GM12878 (cell line): ENCODE data around the gene TAF6L. TPM values are rescaled to one million over a fixed set of nuclear protein-coding genes. Genes with fewer than 3 reads are reported as not detected.

Source experiments
- ATAC-seq: fragments of 200-7000 bp; cut with Tn5 transposase; 3 replicates; pipeline ENCODE4 v1.9.1; 2020; ENCODE audit warnings: mild to moderate bottlenecking, moderate library complexity
- BruUV-seq: library from RNA; stranded (reverse); fragments of 400-500 nt; replicated peaks from 2 replicates; lab custom pipeline; 2021; lab: Mats Ljungman, UMichigan
- CTCF ChIA-PET: fragments of 300-600 bp; sonication (Branson Sonifier 250); formaldehyde crosslinking; extraction: SDS; loops from one replicate; lab custom pipeline; 2021; ENCODE audit warnings: inconsistent platforms; lab: Yijun Ruan, JAX
- POLR2A ChIA-PET: fragments of 350-600 bp; formaldehyde crosslinking; extraction: SDS; loops from one replicate; lab custom pipeline; 2021; ENCODE audit warnings: inconsistent platforms; lab: Charles Lee
- RAD21 ChIA-PET: fragments of 300-600 bp; sonication (Branson Sonifier 250); formaldehyde crosslinking; loops from one replicate; lab custom pipeline; 2023; ENCODE audit warnings: antibody characterized with exemption; ENCODE audit not compliant: unreplicated experiment; lab: Charles Lee
- SMC1A ChIA-PET: fragments of 300-600 bp; sonication (Branson Sonifier 250); formaldehyde crosslinking; loops from one replicate; lab custom pipeline; 2023; ENCODE audit not compliant: unreplicated experiment, uncharacterized antibody; lab: Charles Lee
- DNase-seq: peaks from one replicate; pipeline ENCODE4 v3.0.0-alpha.2; 2011; ENCODE audit warnings: low read depth, low spot score
- FAIRE-seq: peaks from 3 replicates; lab custom pipeline; 2011; peaks lifted over from hg19 to GRCh38; lab: Jason Lieb, UNC
- H2AFZ ChIP-seq: 2 replicates; pipeline ENCODE4 v1.6.0; 2011; ENCODE audit warnings: low read depth, low read length, control low read depth; ENCODE audit not compliant: control insufficient read depth
- H3K27ac ChIP-seq: 2 replicates; pipeline ENCODE4 v1.5.1; 2011; ENCODE audit warnings: control low read depth; ENCODE audit not compliant: control insufficient read depth, insufficient read depth
- H3K27me3 ChIP-seq, 2 experiments: replicated peaks in 1 of 2; 2 replicates each; pipeline versions ENCODE4 v1.6.0 to v1.6.1; 2011; ENCODE audit warnings: low read length in 1 of 2; ENCODE audit not compliant: control insufficient read depth in 2 of 2, insufficient read depth in 2 of 2
- H3K36me3 ChIP-seq, 2 experiments: 2 replicates each; pipeline ENCODE4 v1.5.1; 2011; ENCODE audit warnings: low read length in 1 of 2; ENCODE audit not compliant: control insufficient read depth in 2 of 2, insufficient read depth in 2 of 2
- H3K4me1 ChIP-seq: 2 replicates; pipeline ENCODE4 v1.6.1; 2011; ENCODE audit warnings: mild to moderate bottlenecking, low read length, moderate library complexity, mixed read lengths; ENCODE audit not compliant: control insufficient read depth, insufficient read depth
- H3K4me2 ChIP-seq: 2 replicates; pipeline ENCODE4 v1.6.0; 2011; ENCODE audit warnings: control low read depth; ENCODE audit not compliant: control insufficient read depth, insufficient read depth
- H3K4me3 ChIP-seq: fragments of 200-600 bp; sonication (generic); 2 replicates; pipeline ENCODE4 v1.5.1; 2016
- H3K79me2 ChIP-seq: 2 replicates; pipeline ENCODE4 v1.6.0; 2011; ENCODE audit warnings: low read length; ENCODE audit not compliant: control insufficient read depth, insufficient read depth
- H3K9ac ChIP-seq: 2 replicates; pipeline ENCODE4 v1.8.0; 2011; ENCODE audit warnings: low read length, control low read depth, mixed read lengths; ENCODE audit not compliant: control insufficient read depth, insufficient read depth
- H3K9me3 ChIP-seq: replicated peaks from 3 replicates; pipeline ENCODE4 v1.5.1; 2011; ENCODE audit warnings: mild to moderate bottlenecking, low read length; ENCODE audit not compliant: control insufficient read depth, insufficient read depth
- H4K20me1 ChIP-seq: 2 replicates; pipeline ENCODE4 v1.6.0; 2011; ENCODE audit not compliant: control insufficient read depth, insufficient read depth
- CBX5 ChIP-seq: sonication (generic); IDR thresholded peaks from 2 replicates; pipeline ENCODE4 v1.6.1; 2016; ENCODE audit warnings: low read depth, moderate library complexity, mild to moderate bottlenecking, inconsistent platforms
- CREM ChIP-seq: IDR thresholded peaks from 2 replicates; pipeline ENCODE4 v1.6.1; 2014; ENCODE audit warnings: antibody characterized with exemption, low read depth
- ETV6 ChIP-seq, 2 experiments: fragments of 450-650 bp in 1 of 2; IDR thresholded peaks in 1 of 2; conservative IDR thresholded peaks in 1 of 2; 2 replicates each; pipeline ENCODE4 v1.6.1; 2014; ENCODE audit warnings: antibody characterized with exemption in 1 of 2, borderline replicate concordance in 1 of 2, low read depth in 1 of 2, mild to moderate bottlenecking in 1 of 2, moderate library complexity in 1 of 2
- HDGF ChIP-seq: fragments of 450-650 bp; IDR thresholded peaks from 2 replicates; pipeline ENCODE4 v1.6.1; 2016; ENCODE audit warnings: antibody characterized with exemption
- IKZF2 ChIP-seq, 2 experiments: fragments of 450-650 bp; IDR thresholded peaks; 2 replicates each; pipeline ENCODE4 v1.6.1; 2017; ENCODE audit warnings: mild to moderate bottlenecking in 2 of 2, moderate library complexity in 2 of 2
- IRF4 ChIP-seq: IDR thresholded peaks from 2 replicates; pipeline ENCODE4 v1.6.1; 2011; ENCODE audit warnings: low read depth, low read length
- RAD51 ChIP-seq: fragments of 450-650 bp; IDR thresholded peaks from 2 replicates; pipeline ENCODE4 v1.6.1; 2016; ENCODE audit warnings: moderate library complexity, mild to moderate bottlenecking, inconsistent platforms
- RUNX3 ChIP-seq: IDR thresholded peaks from 2 replicates; pipeline ENCODE4 v1.6.1; 2012; ENCODE audit warnings: low read length, inconsistent platforms
- SIX5 ChIP-seq: IDR thresholded peaks from 2 replicates; pipeline ENCODE4 v1.6.1; 2011; ENCODE audit warnings: mild to moderate bottlenecking, low read depth, low read length, moderate library complexity; ENCODE audit not compliant: severe bottlenecking
- SMARCA5 ChIP-seq: fragments of 450-650 bp; IDR thresholded peaks from 2 replicates; pipeline ENCODE4 v1.6.1; 2017; ENCODE audit warnings: mild to moderate bottlenecking
- TARDBP ChIP-seq: IDR thresholded peaks from 2 replicates; pipeline ENCODE4 v1.6.1; 2016; ENCODE audit warnings: borderline replicate concordance
- TCF7 ChIP-seq: IDR thresholded peaks from 2 replicates; pipeline ENCODE4 v1.6.1; 2014; ENCODE audit warnings: antibody characterized with exemption, borderline replicate concordance
- ZBED1 ChIP-seq: IDR thresholded peaks from 2 replicates; pipeline ENCODE4 v1.6.1; 2016; ENCODE audit warnings: borderline replicate concordance
- WGBS: methylation state at CpG from one replicate; pipeline ENCODE4 v1.1.6; 2016; ENCODE audit warnings: low lambda C conversion rate; ENCODE audit not compliant: insufficient replicate concordance, insufficient coverage; ENCODE audit errors: missing lambda C conversion rate; 5-methylcytosine and 5-hydroxymethylcytosine counted together
- in situ Hi-C: fragments of 300-500 bp; cut with MboI; formaldehyde crosslinking; loops from 9 replicates; pipeline ENCODE4 v1.14.3; 2018; ENCODE audit warnings: mixed read lengths
- intact Hi-C: fragments of 100-400 bp; cut with micrococcal nuclease; formaldehyde crosslinking; loops from one replicate; pipeline ENCODE4 v1.14.2; 2022; ENCODE audit not compliant: unreplicated experiment
- polyA plus RNA-seq, 11 experiments: library from polyadenylated mRNA; depleted of rRNA in 4 of 11; unstranded in 6 of 11; stranded (reverse) in 5 of 11; fragments of >200 nt; fragmentation: Nextera tagmentation in 4 of 11; fragmentation: Illumina TruSeq in 1 of 11; extraction: Ambion mirVana in 4 of 11; extraction: Trizol in 1 of 11; gene quantifications; 1 replicate in 1 of 11; 2 replicates in 10 of 11; pipeline versions ENCODE4 v1.2.1 to v1.2.3, GENCODE V29; 2011 to 2016; ENCODE audit warnings: inconsistent platforms in 2 of 11, missing spikeins in 2 of 11, low read depth in 1 of 11
- total RNA-seq, 4 experiments: library from RNA; depleted of rRNA in 3 of 4; stranded (reverse); fragments of >200 nt in 3 of 4; fragmentation: Illumina TruSeq in 1 of 4; extraction: Trizol in 1 of 4; gene quantifications; 2 replicates each; pipeline versions ENCODE4 v1.2.1 to v1.2.3, GENCODE V29; 2013 to 2021
- TF ChIP-seq, protein P1 (sequence below): fragments of 450-650 bp; IDR thresholded peaks from 2 replicates; pipeline ENCODE4 v1.6.1; 2018; ENCODE audit warnings: borderline replicate concordance, mild to moderate bottlenecking; ENCODE audit not compliant: partially characterized antibody
- TF ChIP-seq, protein P2 (sequence below): IDR thresholded peaks from 2 replicates; pipeline ENCODE4 v1.6.1; 2012; ENCODE audit warnings: low read depth, low read length, improper control_type of control experiment
- TF ChIP-seq, protein P3 (sequence below): IDR thresholded peaks from 2 replicates; pipeline ENCODE4 v1.6.1; 2012; ENCODE audit warnings: improper control_type of control experiment, low read depth, low read length; ENCODE audit not compliant: insufficient replicate concordance

TAF6L gene
- total and polyA plus RNA-seq, 10 of the 15 experiments (the other 5 are each of a cell fraction or from before 2014, with no cell fraction given): 0.15 to 35.6 (median 19.0) TPM

DNA sequence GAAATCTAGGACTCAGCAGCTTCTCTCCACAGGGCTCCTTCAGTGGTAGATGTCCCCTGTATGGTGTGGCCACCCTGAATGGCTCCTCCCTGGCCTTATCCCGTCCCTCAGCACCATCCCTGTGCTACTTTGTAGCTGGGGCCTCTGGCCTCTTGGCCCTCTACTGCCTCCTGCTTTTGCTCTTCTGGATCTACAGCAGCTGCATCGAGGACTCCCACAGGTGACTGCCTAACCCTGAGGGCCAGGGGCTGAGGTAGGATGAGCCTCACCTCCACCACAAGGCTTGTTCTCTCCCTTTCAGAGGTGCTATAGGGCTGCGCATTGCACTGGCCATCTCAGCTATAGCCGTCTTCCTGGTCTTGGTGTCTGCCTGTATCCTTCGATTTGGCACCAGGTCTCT is 17.8 kb downstream of the TAF6L start:
- no TSS peak for BruUV-seq
- ChIA-PET POLR2A (interaction anchor here (0.6 to 6.0 kb wide), 17 partner anchors 12 to 1838 kb away, joined by 3 to 53 read pairs (median 5); partner anchors contain the start of genes HNRNPUL2, NXF1, SLC3A2 and STX5), CTCF (interaction anchor here (1.0 to 6.6 kb wide), 7 partner anchors 15 to 92 kb away, joined by 3 to 131 read pairs (median 8); partner anchors contain the start of genes HNRNPUL2, SLC3A2, TAF6L and TTC9C), SMC1A (interaction anchor here (1.2 to 2.9 kb wide), 5 partner anchors 51 to 95 kb away, joined by 3 to 12 read pairs (median 3); partner anchors contain the start of gene WDR74), RAD21 (interaction anchor here (0.8 to 3.8 kb wide), 3 partner anchors 17 to 74 kb away, joined by 3 to 57 read pairs (median 3); partner anchors contain the start of gene TAF6L)
- Histone ChIP-seq H3K9ac (no peak overlapping the region), H4K20me1 (no peaks in the 10 kb centered on the region), H3K4me3 (no peak overlapping the region), H3K9me3 (no peaks in the 10 kb centered on the region), H3K27ac (no peak overlapping the region), H3K36me3 (peaks cover 8 to 10% of the 10 kb centered on the region in 2 experiments), H3K4me2 (peak overlapping the region; percentile 95), H3K4me1 (peaks cover 11% of the 10 kb centered on the region), H2AFZ (no peak overlapping the region), H3K27me3 (no peaks in the 10 kb centered on the region), H3K79me2 (peaks cover 42% of the 10 kb centered on the region)
- intact Hi-C loops (loop anchor here (5.0 kb wide), 1 partner anchor 93 kb away; the partner anchor contains the start of gene SLC3A2), in situ Hi-C loops (no loop called here)
- whole genome bisulfite sequencing: 79% methylated on average over 5 of the region's 5 CpGs
- no peak for ATAC-seq
- FAIRE-seq: no peak
- no peak for DNase-seq
- TF ChIP-seq TARDBP: no peak
- TF ChIP-seq, protein P1, sequence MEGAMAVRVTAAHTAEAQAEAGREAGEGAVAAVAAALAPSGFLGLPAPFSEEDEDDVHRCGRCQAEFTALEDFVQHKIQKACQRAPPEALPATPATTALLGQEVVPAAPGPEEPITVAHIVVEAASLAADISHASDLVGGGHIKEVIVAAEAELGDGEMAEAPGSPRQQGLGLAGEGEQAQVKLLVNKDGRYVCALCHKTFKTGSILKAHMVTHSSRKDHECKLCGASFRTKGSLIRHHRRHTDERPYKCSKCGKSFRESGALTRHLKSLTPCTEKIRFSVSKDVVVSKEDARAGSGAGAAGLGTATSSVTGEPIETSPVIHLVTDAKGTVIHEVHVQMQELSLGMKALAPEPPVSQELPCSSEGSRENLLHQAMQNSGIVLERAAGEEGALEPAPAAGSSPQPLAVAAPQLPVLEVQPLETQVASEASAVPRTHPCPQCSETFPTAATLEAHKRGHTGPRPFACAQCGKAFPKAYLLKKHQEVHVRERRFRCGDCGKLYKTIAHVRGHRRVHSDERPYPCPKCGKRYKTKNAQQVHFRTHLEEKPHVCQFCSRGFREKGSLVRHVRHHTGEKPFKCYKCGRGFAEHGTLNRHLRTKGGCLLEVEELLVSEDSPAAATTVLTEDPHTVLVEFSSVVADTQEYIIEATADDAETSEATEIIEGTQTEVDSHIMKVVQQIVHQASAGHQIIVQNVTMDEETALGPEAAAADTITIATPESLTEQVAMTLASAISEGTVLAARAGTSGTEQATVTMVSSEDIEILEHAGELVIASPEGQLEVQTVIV: no peak
- TF ChIP-seq HDGF: no peak
- no peak for TF ChIP-seq IKZF2 (IDR thresholded peaks at IDR 0.05)
- TF ChIP-seq, protein P2, sequence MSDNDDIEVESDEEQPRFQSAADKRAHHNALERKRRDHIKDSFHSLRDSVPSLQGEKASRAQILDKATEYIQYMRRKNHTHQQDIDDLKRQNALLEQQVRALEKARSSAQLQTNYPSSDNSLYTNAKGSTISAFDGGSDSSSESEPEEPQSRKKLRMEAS: no peak
- no peak for TF ChIP-seq ZBED1
- TF ChIP-seq, protein P3, sequence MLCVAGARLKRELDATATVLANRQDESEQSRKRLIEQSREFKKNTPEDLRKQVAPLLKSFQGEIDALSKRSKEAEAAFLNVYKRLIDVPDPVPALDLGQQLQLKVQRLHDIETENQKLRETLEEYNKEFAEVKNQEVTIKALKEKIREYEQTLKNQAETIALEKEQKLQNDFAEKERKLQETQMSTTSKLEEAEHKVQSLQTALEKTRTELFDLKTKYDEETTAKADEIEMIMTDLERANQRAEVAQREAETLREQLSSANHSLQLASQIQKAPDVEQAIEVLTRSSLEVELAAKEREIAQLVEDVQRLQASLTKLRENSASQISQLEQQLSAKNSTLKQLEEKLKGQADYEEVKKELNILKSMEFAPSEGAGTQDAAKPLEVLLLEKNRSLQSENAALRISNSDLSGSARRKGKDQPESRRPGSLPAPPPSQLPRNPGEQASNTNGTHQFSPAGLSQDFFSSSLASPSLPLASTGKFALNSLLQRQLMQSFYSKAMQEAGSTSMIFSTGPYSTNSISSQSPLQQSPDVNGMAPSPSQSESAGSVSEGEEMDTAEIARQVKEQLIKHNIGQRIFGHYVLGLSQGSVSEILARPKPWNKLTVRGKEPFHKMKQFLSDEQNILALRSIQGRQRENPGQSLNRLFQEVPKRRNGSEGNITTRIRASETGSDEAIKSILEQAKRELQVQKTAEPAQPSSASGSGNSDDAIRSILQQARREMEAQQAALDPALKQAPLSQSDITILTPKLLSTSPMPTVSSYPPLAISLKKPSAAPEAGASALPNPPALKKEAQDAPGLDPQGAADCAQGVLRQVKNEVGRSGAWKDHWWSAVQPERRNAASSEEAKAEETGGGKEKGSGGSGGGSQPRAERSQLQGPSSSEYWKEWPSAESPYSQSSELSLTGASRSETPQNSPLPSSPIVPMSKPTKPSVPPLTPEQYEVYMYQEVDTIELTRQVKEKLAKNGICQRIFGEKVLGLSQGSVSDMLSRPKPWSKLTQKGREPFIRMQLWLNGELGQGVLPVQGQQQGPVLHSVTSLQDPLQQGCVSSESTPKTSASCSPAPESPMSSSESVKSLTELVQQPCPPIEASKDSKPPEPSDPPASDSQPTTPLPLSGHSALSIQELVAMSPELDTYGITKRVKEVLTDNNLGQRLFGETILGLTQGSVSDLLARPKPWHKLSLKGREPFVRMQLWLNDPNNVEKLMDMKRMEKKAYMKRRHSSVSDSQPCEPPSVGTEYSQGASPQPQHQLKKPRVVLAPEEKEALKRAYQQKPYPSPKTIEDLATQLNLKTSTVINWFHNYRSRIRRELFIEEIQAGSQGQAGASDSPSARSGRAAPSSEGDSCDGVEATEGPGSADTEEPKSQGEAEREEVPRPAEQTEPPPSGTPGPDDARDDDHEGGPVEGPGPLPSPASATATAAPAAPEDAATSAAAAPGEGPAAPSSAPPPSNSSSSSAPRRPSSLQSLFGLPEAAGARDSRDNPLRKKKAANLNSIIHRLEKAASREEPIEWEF: no peak
- TF ChIP-seq CBX5: no peak
- TF ChIP-seq ETV6 (conservative IDR thresholded peaks at IDR 0.05 in 1 of 2, IDR thresholded peaks at IDR 0.05 in 1 of 2; ENCODE audit: borderline replicate concordance in 1 of 2, low read depth in 1 of 2): no peak
- TF ChIP-seq SMARCA5: no peak
- TF ChIP-seq RAD51: no peak
- no peak for TF ChIP-seq SIX5
- TF ChIP-seq IRF4: no peak
- no peak for TF ChIP-seq TCF7
- no peak for TF ChIP-seq CREM
- TF ChIP-seq RUNX3: no peak
